H1 (cell line): ENCODE results near the gene RMND1. TPM values are rescaled to one million over a fixed set of nuclear protein-coding genes. Genes with fewer than 3 reads are reported as not detected.

Experiments used
- CTCF ChIA-PET: fragments of 300-600 bp; sonication (Branson Sonifier 250); formaldehyde crosslinking; loops from one replicate; lab custom pipeline; 2021; ENCODE audit not compliant: partially characterized antibody; lab: Charles Lee
- POLR2A ChIA-PET: fragments of 300-600 bp; sonication (Branson Sonifier 250); formaldehyde crosslinking; loops from one replicate; lab custom pipeline; 2021; ENCODE audit warnings: inconsistent platforms; ENCODE audit not compliant: partially characterized antibody; lab: Charles Lee
- DNase-seq, 2 experiments: peaks; one replicate each; pipeline versions ENCODE4 v3.0.0 to v3.0.0-alpha.2; 2010 to 2022; ENCODE audit warnings: low spot score in 2 of 2, low read depth in 1 of 2, mixed read lengths in 1 of 2
- FAIRE-seq: peaks from 2 replicates; lab custom pipeline; 2011; peaks lifted over from hg19 to GRCh38; lab: Jason Lieb, UNC
- H2AFZ ChIP-seq: 2 replicates; pipeline ENCODE4 v1.8.1; 2012; ENCODE audit warnings: low read length, inconsistent platforms
- H2AK5ac ChIP-seq: 2 replicates; pipeline ENCODE4 v1.6.1; 2013; ENCODE audit warnings: low read depth, low read length
- H2BK120ac ChIP-seq: replicated peaks from 2 replicates; pipeline ENCODE3; 2013; ENCODE audit warnings: low read depth, low read length, inconsistent platforms
- H2BK12ac ChIP-seq: 2 replicates; pipeline ENCODE4 v1.6.1; 2013; ENCODE audit warnings: low read depth, low read length
- H2BK15ac ChIP-seq: 2 replicates; pipeline ENCODE4 v1.6.1; 2013; ENCODE audit warnings: low read length
- H2BK20ac ChIP-seq: 2 replicates; pipeline ENCODE4 v1.6.1; 2013; ENCODE audit warnings: low read length
- H2BK5ac ChIP-seq: 2 replicates; pipeline ENCODE4 v1.6.1; 2013; ENCODE audit warnings: low read depth, low read length
- H3K14ac ChIP-seq: 2 replicates; pipeline ENCODE4 v1.6.1; 2013; ENCODE audit warnings: inconsistent platforms; ENCODE audit not compliant: insufficient read length
- H3K18ac ChIP-seq: 2 replicates; pipeline ENCODE4 v1.6.1; 2013; ENCODE audit warnings: low read length; ENCODE audit errors: extremely low read depth
- H3K23ac ChIP-seq: 2 replicates; pipeline ENCODE4 v1.6.1; 2013; ENCODE audit warnings: inconsistent platforms; ENCODE audit not compliant: insufficient read length
- H3K23me2 ChIP-seq: 2 replicates; pipeline ENCODE4 v1.6.1; 2013; ENCODE audit warnings: low read depth, low read length
- H3K27ac ChIP-seq: 2 replicates; pipeline ENCODE4 v1.6.1; 2011; ENCODE audit warnings: low read depth, low read length, inconsistent platforms
- H3K27me3 ChIP-seq, 4 experiments: replicated peaks in 1 of 4; 1 replicate in 1 of 4; 2 replicates in 3 of 4; pipeline versions ENCODE4 v1.6.1 to v1.8.1; 2011 to 2013; ENCODE audit warnings: low read length in 3 of 4, mild to moderate bottlenecking in 3 of 4, inconsistent platforms in 2 of 4, mixed read lengths in 2 of 4, moderate library complexity in 1 of 4; ENCODE audit not compliant: control insufficient read depth in 3 of 4, insufficient read depth in 3 of 4; ENCODE audit errors: extremely low read depth in 1 of 4
- H3K36me3 ChIP-seq, 4 experiments: 2 replicates each; pipeline versions ENCODE4 v1.6.1 to v1.8.1; 2011 to 2013; ENCODE audit warnings: mild to moderate bottlenecking in 4 of 4, low read length in 3 of 4, moderate library complexity in 2 of 4, control low read depth in 1 of 4, inconsistent platforms in 1 of 4; ENCODE audit not compliant: insufficient read depth in 4 of 4, control insufficient read depth in 2 of 4
- H3K4ac ChIP-seq: replicated peaks from 2 replicates; pipeline ENCODE3; 2013; ENCODE audit warnings: low read length, low read depth, mixed read lengths, inconsistent platforms; ENCODE audit not compliant: insufficient read length
- H3K4me1 ChIP-seq, 4 experiments: replicated peaks in 1 of 4; 1 replicate in 1 of 4; 2 replicates in 3 of 4; pipeline versions ENCODE4 v1.6.1 to v1.8.1; 2011 to 2013; ENCODE audit warnings: low read length in 3 of 4, inconsistent platforms in 2 of 4, mixed read lengths in 1 of 4; ENCODE audit not compliant: insufficient read depth in 4 of 4, control insufficient read depth in 3 of 4
- H3K4me2 ChIP-seq, 2 experiments: 2 replicates each; pipeline versions ENCODE4 v1.6.1 to v1.8.1; 2011 to 2013; ENCODE audit warnings: low read depth in 2 of 2, low read length in 2 of 2, control low read depth in 1 of 2, inconsistent platforms in 1 of 2, mild to moderate bottlenecking in 1 of 2; ENCODE audit not compliant: insufficient read depth in 1 of 2
- H3K4me3 ChIP-seq, 4 experiments: fragments of 200-600, 300-600 bp in 1 of 4; sonication (generic), shearing (Covaris generic), sonication (Bioruptor Twin) in 1 of 4; 2 replicates each; pipeline versions ENCODE4 v1.5.1 to v1.8.1; 2011 to 2016; ENCODE audit warnings: low read length in 4 of 4, low read depth in 3 of 4, control low read depth in 2 of 4, inconsistent platforms in 2 of 4, mild to moderate bottlenecking in 2 of 4, mixed read lengths in 1 of 4, moderate library complexity in 1 of 4; ENCODE audit not compliant: insufficient read depth in 2 of 4; ENCODE audit errors: extremely low read depth in 1 of 4
- H3K56ac ChIP-seq: replicated peaks from 2 replicates; pipeline ENCODE3; 2013; ENCODE audit warnings: low read depth, mild to moderate bottlenecking, mixed read lengths, low read length, inconsistent platforms; ENCODE audit not compliant: insufficient read length
- H3K79me1 ChIP-seq: 2 replicates; pipeline ENCODE4 v1.6.1; 2013; ENCODE audit warnings: low read depth, low read length, control low read depth
- H3K79me2 ChIP-seq, 2 experiments: 2 replicates each; pipeline versions ENCODE4 v1.6.1 to v1.8.1; 2012 to 2013; ENCODE audit warnings: low read length in 2 of 2, mild to moderate bottlenecking in 2 of 2, inconsistent platforms in 1 of 2; ENCODE audit not compliant: insufficient read depth in 2 of 2, control insufficient read depth in 1 of 2
- H3K9ac ChIP-seq, 4 experiments: replicated peaks in 1 of 4; 1 replicate in 1 of 4; 2 replicates in 3 of 4; pipeline versions ENCODE4 v1.6.1 to v1.8.1; 2011 to 2013; ENCODE audit warnings: low read depth in 3 of 4, low read length in 3 of 4, control low read depth in 2 of 4, mild to moderate bottlenecking in 2 of 4, moderate library complexity in 2 of 4, inconsistent platforms in 1 of 4; ENCODE audit errors: extremely low read depth in 1 of 4
- H3K9me3 ChIP-seq, 2 experiments: 2 replicates each; pipeline versions ENCODE4 v1.6.1 to v1.8.1; 2012 to 2013; ENCODE audit warnings: mild to moderate bottlenecking in 2 of 2, moderate library complexity in 2 of 2, control low read depth in 1 of 2, inconsistent platforms in 1 of 2, low read depth in 1 of 2, low read length in 1 of 2, mixed read lengths in 1 of 2; ENCODE audit not compliant: insufficient read depth in 2 of 2
- H4K20me1 ChIP-seq, 2 experiments: replicated peaks in 1 of 2; 2 replicates each; pipeline versions ENCODE3 to v1.8.1; 2011 to 2013; ENCODE audit warnings: inconsistent platforms in 2 of 2, low read length in 2 of 2, mild to moderate bottlenecking in 1 of 2; ENCODE audit not compliant: insufficient read depth in 2 of 2, control insufficient read depth in 1 of 2
- H4K5ac ChIP-seq: 2 replicates; pipeline ENCODE4 v1.6.1; 2013; ENCODE audit warnings: low read length, low read depth, mixed read lengths, inconsistent platforms; ENCODE audit not compliant: insufficient read length
- H4K8ac ChIP-seq: 2 replicates; pipeline ENCODE4 v1.8.0; 2013; ENCODE audit warnings: mild to moderate bottlenecking, moderate library complexity, low read length, inconsistent platforms; ENCODE audit not compliant: insufficient read depth; ENCODE audit errors: extremely low read depth
- H4K91ac ChIP-seq: replicated peaks from 2 replicates; pipeline ENCODE3; 2013; ENCODE audit warnings: low read length, mixed read lengths, inconsistent platforms; ENCODE audit not compliant: insufficient read length
- CBX5 ChIP-seq: fragments of 300-800, 300-1000 bp; sonication (generic); IDR thresholded peaks from 2 replicates; pipeline ENCODE4 v1.7.1; 2016; ENCODE audit warnings: antibody characterized with exemption, low read length, low read depth
- CHD1 ChIP-seq: IDR thresholded peaks from 2 replicates; pipeline ENCODE4 v1.6.1; 2012; ENCODE audit warnings: low read depth, low read length, improper control_type of control experiment
- GTF2F1 ChIP-seq: IDR thresholded peaks from 2 replicates; pipeline ENCODE4 v1.6.1; 2012; ENCODE audit warnings: low read depth, low read length, improper control_type of control experiment, borderline replicate concordance
- NRF1 ChIP-seq: IDR thresholded peaks from 2 replicates; pipeline ENCODE4 v1.6.1; 2011; ENCODE audit warnings: mild to moderate bottlenecking, low read depth, low read length, improper control_type of control experiment
- SIRT6 ChIP-seq: IDR thresholded peaks from one replicate; pipeline ENCODE4 v1.7.1; 2012; ENCODE audit warnings: low read length, inconsistent platforms
- SP4 ChIP-seq: IDR thresholded peaks from 2 replicates; pipeline ENCODE4 v1.6.1; 2012; ENCODE audit warnings: low read length, inconsistent platforms
- SRF ChIP-seq: IDR thresholded peaks from 2 replicates; pipeline ENCODE4 v1.6.1; 2011; ENCODE audit warnings: mild to moderate bottlenecking, low read depth, low read length, moderate library complexity
- TCF12 ChIP-seq: IDR thresholded peaks from 2 replicates; pipeline ENCODE4 v1.6.1; 2011; ENCODE audit warnings: low read depth, mild to moderate bottlenecking, low read length
- polyA plus RNA-seq, 7 experiments: library from polyadenylated mRNA; depleted of rRNA in 3 of 7; stranded (reverse) in 5 of 7; unstranded in 2 of 7; fragments of >200 nt in 5 of 7; fragments of 200-250 nt in 2 of 7; gene quantifications; 1 replicate in 5 of 7; 2 replicates in 1 of 7; 4 replicates in 1 of 7; pipeline versions ENCODE4 v1.2.1 to v1.2.3, GENCODE V29; 2011 to 2013; ENCODE audit warnings: missing spikeins in 2 of 7, mixed read lengths in 2 of 7
- total RNA-seq: library from RNA; stranded (reverse); fragmentation: NEBNext Ultra II Directional; extraction: Animal tissue kit (Norgen Biotek cat#: 25700); gene quantifications from 2 replicates; pipeline ENCODE4 v1.2.1, GENCODE V29; 2021
- TF ChIP-seq, protein P1 (sequence below), 3 experiments: IDR thresholded peaks; 1 replicate in 2 of 3; 2 replicates in 1 of 3; pipeline versions ENCODE4 v1.5.1 to v1.6.1; 2011; ENCODE audit warnings: low read length in 3 of 3, mild to moderate bottlenecking in 3 of 3, inconsistent platforms in 2 of 3, low read depth in 1 of 3, moderate library complexity in 1 of 3; ENCODE audit not compliant: insufficient read depth in 1 of 3; ENCODE audit errors: control extremely low read depth in 1 of 3

The RMND1 gene
- total and polyA plus RNA-seq, 2 of the 8 experiments (the other 6 are each of a cell fraction or from before 2014, with no cell fraction given), result 7.3 to 21.9 TPM

- CTCF ChIA-PET, result interaction anchor here (0.6 kb wide), 1 partner anchor 30 kb away, joined by 3 read pairs; no protein-coding TSS in a partner anchor
- TF ChIP-seq, protein P1, sequence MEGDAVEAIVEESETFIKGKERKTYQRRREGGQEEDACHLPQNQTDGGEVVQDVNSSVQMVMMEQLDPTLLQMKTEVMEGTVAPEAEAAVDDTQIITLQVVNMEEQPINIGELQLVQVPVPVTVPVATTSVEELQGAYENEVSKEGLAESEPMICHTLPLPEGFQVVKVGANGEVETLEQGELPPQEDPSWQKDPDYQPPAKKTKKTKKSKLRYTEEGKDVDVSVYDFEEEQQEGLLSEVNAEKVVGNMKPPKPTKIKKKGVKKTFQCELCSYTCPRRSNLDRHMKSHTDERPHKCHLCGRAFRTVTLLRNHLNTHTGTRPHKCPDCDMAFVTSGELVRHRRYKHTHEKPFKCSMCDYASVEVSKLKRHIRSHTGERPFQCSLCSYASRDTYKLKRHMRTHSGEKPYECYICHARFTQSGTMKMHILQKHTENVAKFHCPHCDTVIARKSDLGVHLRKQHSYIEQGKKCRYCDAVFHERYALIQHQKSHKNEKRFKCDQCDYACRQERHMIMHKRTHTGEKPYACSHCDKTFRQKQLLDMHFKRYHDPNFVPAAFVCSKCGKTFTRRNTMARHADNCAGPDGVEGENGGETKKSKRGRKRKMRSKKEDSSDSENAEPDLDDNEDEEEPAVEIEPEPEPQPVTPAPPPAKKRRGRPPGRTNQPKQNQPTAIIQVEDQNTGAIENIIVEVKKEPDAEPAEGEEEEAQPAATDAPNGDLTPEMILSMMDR (IDR thresholded peaks at IDR 0.05; ENCODE audit: control extremely low read depth in 1 of 3, insufficient read depth in 1 of 3, low read depth in 1 of 3, low read length in 3 of 3), result no peak
- TF ChIP-seq SRF (no peak), CBX5 (no peak), GTF2F1 (no peak), SIRT6 (no peak), NRF1 (no peak), SP4 (no peak), CHD1 (no peak), TCF12 (no peak)
Measured at GRCh38 chr6:151481786-151482185, 29.9 kb upstream of the RMND1 start.

More at GRCh38 chr6:151481786-151482185, 29.9 kb upstream of the RMND1 start:
- Histone ChIP-seq H3K9ac (no peak overlapping the region), H2BK20ac (no peak overlapping the region), H4K91ac (no peak overlapping the region), H3K23me2 (no peaks in the 10 kb centered on the region), H2BK120ac (no peak overlapping the region), H3K27me3 (no peaks in the 10 kb centered on the region), H3K18ac (no peak overlapping the region), H2BK12ac (no peak overlapping the region), H2BK5ac (no peak overlapping the region), H3K27ac (no peak overlapping the region), H3K36me3 (no peaks in the 10 kb centered on the region), H3K4me1 (no peaks in the 10 kb centered on the region), H3K79me2 (no peaks in the 10 kb centered on the region), H3K23ac (no peak overlapping the region), H3K14ac (no peak overlapping the region), H3K9me3 (no peaks in the 10 kb centered on the region), H2AFZ (no peak overlapping the region), H3K79me1 (no peaks in the 10 kb centered on the region), H3K4me2 (no peak overlapping the region), H3K4ac (no peak overlapping the region), H4K20me1 (no peaks in the 10 kb centered on the region), H4K8ac (no peak overlapping the region), H4K5ac (no peak overlapping the region), H3K56ac (no peak overlapping the region), H3K4me3 (no peak overlapping the region), H2AK5ac (no peak overlapping the region), H2BK15ac (no peak overlapping the region)
- FAIRE-seq (no peak), DNase-seq (no peak)
- POLR2A ChIA-PET, result no interaction called here
